MG63 (cell line): Measurements from ENCODE around the gene ARHGEF11. TPM values are rescaled to one million over a fixed set of nuclear protein-coding genes. Genes with fewer than 3 reads are reported as not detected.

Experiments used
- DNase-seq: peaks from one replicate; pipeline ENCODE4 v3.0.0-alpha.2; 2020
- H3K27me3 ChIP-seq: fragments of 250-450 bp; sonication (Bioruptor Pico); 2 replicates; pipeline ENCODE4 v1.5.1; 2020; ENCODE audit warnings: mild to moderate bottlenecking, moderate library complexity
- H3K36me3 ChIP-seq: fragments of 250-450 bp; sonication (Bioruptor Pico); 2 replicates; pipeline ENCODE4 v1.5.1; 2020; ENCODE audit warnings: mild to moderate bottlenecking, moderate library complexity
- H3K4me3 ChIP-seq: fragments of 250-450 bp; sonication (Bioruptor Pico); 2 replicates; pipeline ENCODE4 v1.5.1; 2020; ENCODE audit warnings: mild to moderate bottlenecking, moderate library complexity
- H3K9me3 ChIP-seq: fragments of 250-450 bp; sonication (Bioruptor Pico); 2 replicates; pipeline ENCODE4 v1.5.1; 2020; ENCODE audit warnings: mild to moderate bottlenecking, moderate library complexity
- total RNA-seq: library from RNA; depleted of rRNA; stranded (reverse); fragments of >200 nt; shearing (Covaris generic); gene quantifications from 2 replicates; pipeline ENCODE4 v1.2.3, GENCODE V29; 2014; ENCODE audit warnings: low replicate concordance; rRNA removed

Gene ARHGEF11, protein sequence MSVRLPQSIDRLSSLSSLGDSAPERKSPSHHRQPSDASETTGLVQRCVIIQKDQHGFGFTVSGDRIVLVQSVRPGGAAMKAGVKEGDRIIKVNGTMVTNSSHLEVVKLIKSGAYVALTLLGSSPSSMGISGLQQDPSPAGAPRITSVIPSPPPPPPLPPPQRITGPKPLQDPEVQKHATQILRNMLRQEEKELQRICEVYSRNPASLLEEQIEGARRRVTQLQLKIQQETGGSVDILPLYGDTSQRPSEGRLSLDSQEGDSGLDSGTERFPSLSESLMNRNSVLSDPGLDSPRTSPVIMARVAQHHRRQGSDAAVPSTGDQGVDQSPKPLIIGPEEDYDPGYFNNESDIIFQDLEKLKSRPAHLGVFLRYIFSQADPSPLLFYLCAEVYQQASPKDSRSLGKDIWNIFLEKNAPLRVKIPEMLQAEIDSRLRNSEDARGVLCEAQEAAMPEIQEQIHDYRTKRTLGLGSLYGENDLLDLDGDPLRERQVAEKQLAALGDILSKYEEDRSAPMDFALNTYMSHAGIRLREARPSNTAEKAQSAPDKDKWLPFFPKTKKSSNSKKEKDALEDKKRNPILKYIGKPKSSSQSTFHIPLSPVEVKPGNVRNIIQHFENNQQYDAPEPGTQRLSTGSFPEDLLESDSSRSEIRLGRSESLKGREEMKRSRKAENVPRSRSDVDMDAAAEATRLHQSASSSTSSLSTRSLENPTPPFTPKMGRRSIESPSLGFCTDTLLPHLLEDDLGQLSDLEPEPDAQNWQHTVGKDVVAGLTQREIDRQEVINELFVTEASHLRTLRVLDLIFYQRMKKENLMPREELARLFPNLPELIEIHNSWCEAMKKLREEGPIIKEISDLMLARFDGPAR (N-terminal part only)
- total RNA-seq, result 15.3 and 31.2 TPM in 2 replicates

DNA sequence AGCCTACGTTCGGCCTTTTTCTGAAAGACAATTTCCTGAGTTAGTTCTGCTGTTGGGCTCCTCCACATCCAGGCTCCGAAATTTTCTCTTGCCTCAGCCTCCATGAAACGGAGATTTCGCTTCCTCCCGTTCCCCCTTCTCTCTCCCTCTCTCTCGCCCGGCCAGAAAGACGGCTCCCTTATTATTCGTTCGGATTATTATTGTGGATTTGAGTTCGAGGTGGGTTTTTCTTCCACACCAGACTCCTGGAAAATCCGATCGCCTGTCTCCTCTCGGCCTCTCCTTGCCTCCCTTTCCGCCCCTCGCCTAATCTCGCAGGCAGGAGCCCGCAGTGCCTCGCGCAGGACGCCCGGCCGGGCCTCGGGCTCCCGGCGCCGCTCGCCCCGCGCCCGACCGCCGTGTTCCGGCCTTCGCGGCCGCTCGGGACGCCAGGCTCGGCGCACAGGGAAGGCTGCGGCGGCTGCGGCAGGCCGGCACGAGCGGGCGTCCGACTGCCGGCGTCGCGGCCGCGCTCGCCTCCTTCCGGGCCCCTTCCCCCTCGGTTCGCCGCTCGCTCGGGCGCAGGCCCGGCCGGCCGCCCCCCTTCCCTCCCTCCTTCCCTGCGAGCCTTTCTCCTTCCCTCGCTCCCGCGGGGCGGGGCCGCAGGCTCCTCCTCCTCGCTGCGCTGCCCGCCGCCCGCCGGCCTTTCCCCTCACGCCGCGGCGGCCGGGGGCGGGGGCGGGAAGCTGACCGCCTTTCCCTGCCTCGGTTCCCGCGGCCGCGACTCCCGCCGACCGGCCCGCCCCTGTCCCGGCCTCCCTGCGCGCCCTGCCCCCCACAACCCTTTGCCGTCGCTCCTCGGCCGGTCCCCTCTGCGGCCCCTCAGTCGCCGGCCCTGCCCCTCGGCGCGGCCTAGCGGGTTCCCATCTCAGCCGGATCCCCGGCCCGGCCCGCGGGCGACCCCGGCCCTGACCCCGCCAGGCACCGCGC is at the start of gene ARHGEF11:
ARHGEF11 (minus strand) TSS at position 493 of the 969 bp plus-strand sequence. CDS start 1,412 bp downstream, outside the sequence.
- no peaks in the 10 kb centered on the region; the same call in 1 of the 2 replicates for H3K36me3 ChIP-seq
- peak within 1 kb of the TSS; percentile 73 for H3K4me3 ChIP-seq
- peak; percentile 96 for DNase-seq

DNA sequence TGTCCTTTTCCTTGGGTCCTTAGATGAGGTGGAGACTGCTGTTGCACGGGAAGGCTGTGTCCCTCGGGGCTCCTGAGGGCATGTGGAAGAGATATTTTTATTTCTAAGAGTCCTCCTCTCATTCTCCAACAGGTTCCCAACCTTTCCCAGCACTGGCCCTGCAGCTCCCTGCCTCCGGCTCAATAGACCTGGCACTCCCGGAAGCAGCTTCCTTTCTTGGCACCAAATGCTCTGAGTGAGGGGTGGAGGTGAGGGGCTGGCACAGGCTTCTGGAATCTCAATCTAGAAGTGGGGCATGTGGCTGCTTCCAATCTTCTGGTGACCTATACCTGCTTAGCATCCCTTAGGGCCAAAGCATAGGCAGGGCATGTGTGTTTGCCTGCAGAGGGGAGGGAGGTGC is 49.5 kb upstream of the ARHGEF11 start:
- no peaks in the 10 kb centered on the region for H3K9me3 ChIP-seq
- DNase-seq, result no peak

More for the DNA sequence above, at the start of gene ARHGEF11:
- Histone ChIP-seq H3K27me3 (no peaks in the 10 kb centered on the region), H3K9me3 (no peaks in the 10 kb centered on the region)

DNA sequence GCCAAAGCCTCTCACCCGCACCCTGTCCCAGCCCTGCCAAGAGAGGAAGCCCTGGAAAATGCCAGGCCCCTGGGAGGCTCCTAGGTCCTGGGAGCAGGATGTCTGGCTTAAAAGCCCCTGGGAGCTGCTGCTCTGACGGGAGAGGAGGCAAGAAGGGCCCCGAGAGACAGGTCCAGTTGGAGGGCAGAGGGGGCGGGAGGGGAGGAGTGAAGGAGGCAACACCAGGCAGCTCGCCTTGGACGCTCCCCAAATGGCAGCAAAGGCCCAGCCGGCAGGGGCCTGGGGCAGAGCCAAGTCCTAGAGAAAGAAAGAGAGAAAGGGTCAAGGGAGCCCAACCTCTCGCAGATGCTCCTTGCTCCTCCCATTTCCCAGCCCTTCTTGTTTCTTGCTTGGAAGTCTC is 47.3 kb upstream of the ARHGEF11 start:
- no peaks in the 10 kb centered on the region for H3K27me3 ChIP-seq
- no peak overlapping the region for H3K4me3 ChIP-seq
- no peaks in the 10 kb centered on the region for H3K9me3 ChIP-seq
- H3K36me3 ChIP-seq, result no peaks in the 10 kb centered on the region
- DNase-seq, result peak; percentile 57

More for the DNA sequence above, 49.5 kb upstream of the ARHGEF11 start:
- Histone ChIP-seq H3K36me3 (no peaks in the 10 kb centered on the region), H3K4me3 (no peak overlapping the region), H3K27me3 (no peaks in the 10 kb centered on the region)

DNA sequence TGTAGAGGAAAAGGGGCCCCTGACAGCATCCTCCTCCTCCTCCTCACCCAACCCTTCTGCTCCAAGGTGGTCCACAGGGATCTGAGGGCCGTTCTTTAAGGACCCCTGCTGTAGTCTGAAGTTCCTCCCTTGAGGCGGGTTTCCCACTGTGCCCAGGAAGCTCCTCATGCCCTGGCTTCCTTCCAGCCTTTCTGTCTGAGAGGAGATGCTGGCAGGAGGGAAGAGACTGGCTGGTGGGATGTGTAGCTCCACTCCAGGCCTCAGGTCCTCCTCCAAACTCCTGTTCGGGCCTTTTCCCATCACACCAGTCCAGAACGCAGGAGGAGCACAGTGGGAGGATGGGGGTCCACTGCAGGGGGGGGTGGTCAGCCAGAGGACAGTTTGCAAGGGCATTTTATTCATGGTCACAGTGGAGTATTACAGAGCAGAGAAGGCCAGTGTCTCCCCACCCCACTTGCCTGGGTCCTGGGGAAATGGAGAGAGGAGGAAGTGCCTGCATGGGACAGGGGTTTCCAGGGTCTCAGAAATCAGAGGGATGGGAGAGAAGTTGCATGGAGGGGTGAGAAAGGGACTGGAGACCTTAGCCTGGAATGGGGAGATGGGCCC is 46.2 kb upstream of the ARHGEF11 start:
- no peaks in the 10 kb centered on the region for H3K9me3 ChIP-seq
- no peak overlapping the region for H3K4me3 ChIP-seq
- no peaks in the 10 kb centered on the region for H3K27me3 ChIP-seq
- DNase-seq, result no peak
- no peaks in the 10 kb centered on the region for H3K36me3 ChIP-seq

DNA sequence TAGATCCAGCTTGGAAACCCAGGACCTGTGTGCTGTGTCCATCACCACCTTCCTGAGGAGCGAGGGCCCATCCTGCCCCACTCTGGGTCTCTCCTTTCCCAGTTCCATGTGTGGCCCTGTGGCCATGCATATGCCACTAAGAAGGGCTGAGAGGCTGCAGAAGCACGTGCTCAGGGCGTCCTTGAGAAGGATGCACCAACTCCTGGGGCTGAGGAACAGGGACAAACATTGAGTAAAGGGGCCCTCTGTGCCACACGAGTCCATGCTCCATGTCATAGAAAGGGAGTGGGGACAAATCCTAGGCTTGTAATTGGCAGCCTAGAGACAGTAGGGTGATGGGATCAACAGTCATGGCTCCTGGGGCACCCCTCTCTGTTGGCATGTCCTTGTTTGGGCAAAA is 45.6 kb upstream of the ARHGEF11 start:
- Histone ChIP-seq H3K36me3 (no peaks in the 10 kb centered on the region), H3K4me3 (no peak overlapping the region), H3K9me3 (no peaks in the 10 kb centered on the region), H3K27me3 (no peaks in the 10 kb centered on the region)
- no peak for DNase-seq

DNA sequence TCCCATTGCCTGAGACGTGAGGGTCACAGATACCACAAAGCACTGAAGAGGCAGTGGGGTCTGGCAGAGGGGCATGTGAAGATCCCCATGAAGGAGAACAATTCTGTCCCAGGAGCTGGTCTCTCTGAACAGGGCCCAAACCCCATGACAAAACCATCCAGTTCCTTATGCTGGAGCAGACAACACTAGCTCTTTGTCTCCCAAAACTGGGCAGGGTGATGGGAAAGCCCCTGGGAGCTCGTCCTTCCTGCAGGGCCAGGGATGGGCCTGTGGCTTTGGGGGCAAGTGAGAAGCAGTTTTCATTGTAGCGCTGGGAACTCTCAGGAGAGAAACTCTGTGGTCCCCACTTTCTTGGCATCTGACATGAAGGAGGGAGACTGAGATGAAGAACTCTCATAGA is 45.2 kb upstream of the ARHGEF11 start:
- Histone ChIP-seq H3K9me3 (no peaks in the 10 kb centered on the region), H3K36me3 (no peaks in the 10 kb centered on the region), H3K4me3 (no peak overlapping the region), H3K27me3 (no peaks in the 10 kb centered on the region)
- no peak for DNase-seq

DNA sequence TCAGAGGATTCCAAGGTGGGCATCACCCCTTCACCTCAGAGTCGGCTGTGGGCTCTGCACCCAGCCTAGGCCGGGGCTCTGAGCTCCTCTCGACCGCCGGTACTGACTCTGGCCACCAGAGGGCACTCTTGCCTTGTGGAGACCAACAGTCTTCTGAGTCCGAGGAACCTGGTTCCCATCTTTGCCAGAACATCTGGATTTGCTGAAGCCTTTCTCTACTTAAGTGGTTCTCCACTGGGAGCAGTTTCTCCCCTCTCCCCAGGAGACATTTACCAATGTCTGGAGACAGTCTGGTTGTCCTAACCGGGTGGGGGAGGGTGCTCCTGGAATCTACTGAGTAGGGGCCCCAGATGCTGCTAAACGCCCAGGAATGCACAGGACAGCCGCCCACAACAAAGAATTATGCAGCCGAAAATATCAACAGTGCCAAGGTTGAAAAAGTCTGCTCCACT is 44.7 kb upstream of the ARHGEF11 start:
- H3K27me3 ChIP-seq, result no peaks in the 10 kb centered on the region
- H3K9me3 ChIP-seq, result no peaks in the 10 kb centered on the region
- peak; percentile 75 for DNase-seq
- no peaks in the 10 kb centered on the region for H3K36me3 ChIP-seq
- H3K4me3 ChIP-seq, result no peak overlapping the region

DNA sequence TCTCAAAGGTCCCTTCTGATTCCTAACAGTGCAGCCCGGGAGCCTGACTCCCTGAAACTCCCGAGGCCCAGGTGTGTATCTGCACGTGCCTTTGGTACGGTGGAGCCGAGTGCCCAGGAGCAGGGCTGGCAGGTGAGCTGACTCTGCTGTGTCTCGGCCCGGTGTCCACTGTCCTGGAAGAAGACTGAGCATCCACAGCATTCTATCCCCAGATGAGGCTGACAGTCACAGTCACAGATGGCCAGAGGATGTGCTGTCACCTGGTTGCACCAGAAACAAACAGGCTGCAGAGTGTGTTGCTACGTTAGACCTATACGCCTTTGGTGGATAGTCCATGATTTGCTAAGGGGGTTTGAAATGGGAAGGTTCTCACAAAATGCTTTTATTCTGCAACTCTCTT is 44.2 kb upstream of the ARHGEF11 start:
- DNase-seq, result no peak
- no peak overlapping the region for H3K4me3 ChIP-seq
- no peaks in the 10 kb centered on the region for H3K9me3 ChIP-seq
- no peaks in the 10 kb centered on the region for H3K36me3 ChIP-seq
- no peaks in the 10 kb centered on the region for H3K27me3 ChIP-seq

DNA sequence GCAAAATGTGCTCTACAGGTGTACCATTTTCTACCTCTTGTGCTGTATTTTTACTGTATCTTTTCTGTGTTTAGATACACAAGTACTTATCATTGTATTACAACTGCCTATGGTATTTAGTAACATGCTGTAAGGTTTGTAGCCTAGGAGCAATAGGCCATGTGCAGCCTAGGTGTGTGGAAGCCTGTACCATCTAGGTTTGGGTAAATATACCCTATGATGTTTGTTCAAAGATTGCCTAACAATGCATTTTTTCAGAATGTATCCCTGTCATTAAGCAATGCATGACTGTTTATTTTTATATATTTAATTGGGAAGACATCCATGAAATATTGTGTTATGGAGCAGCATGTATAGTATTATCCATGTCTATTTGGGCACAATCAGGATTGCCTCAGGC is 43.1 kb upstream of the ARHGEF11 start:
- H3K36me3 ChIP-seq, result no peaks in the 10 kb centered on the region
- DNase-seq, result no peak
- H3K4me3 ChIP-seq, result no peak overlapping the region
- H3K27me3 ChIP-seq, result no peaks in the 10 kb centered on the region
- no peaks in the 10 kb centered on the region for H3K9me3 ChIP-seq

DNA sequence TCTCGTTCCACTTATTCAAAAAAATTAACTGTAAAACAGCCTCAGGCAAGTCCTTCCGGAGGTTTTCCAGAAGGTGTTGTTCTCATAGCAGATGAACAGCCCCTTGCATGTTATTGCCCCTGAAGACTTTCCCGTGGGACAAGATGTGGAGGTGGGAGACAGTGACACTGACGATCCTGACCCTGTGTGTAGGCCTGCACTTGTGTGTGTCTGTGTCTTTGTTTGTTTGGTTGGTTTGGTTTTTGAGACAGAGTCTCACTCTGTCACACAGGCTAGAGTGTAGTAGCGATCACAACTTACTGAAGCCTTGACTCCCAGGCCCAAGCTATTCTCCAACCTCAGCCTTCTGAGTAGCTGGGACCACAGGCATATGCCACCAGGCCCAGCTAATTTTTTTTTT is 41.5 kb upstream of the ARHGEF11 start:
- H3K36me3 ChIP-seq, result no peaks in the 10 kb centered on the region
- H3K4me3 ChIP-seq, result no peak overlapping the region
- no peaks in the 10 kb centered on the region for H3K9me3 ChIP-seq
- DNase-seq, result no peak
- H3K27me3 ChIP-seq, result no peaks in the 10 kb centered on the region

DNA sequence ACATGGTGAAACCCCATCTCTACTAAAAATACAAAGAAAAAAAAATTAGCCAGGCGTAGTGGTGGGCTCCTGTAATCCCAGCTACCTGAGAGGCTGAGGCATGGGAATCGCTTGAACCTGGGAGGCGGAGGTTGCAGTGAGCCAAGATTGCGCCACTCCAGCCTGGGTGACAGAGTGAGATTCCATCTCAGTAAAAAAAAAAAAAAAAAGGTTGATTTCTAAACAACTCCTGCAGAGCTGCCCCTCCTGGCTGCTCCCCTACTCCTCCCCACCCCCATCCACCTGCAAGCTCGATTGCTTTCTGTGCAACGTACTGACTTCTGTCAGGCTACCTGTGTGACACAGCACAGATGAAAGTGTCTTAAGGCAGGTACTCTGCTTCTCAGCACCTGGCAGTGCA is 40.8 kb upstream of the ARHGEF11 start:
- Histone ChIP-seq H3K4me3 (no peak overlapping the region), H3K9me3 (no peaks in the 10 kb centered on the region), H3K27me3 (no peaks in the 10 kb centered on the region), H3K36me3 (no peaks in the 10 kb centered on the region)
- DNase-seq, result no peak

DNA sequence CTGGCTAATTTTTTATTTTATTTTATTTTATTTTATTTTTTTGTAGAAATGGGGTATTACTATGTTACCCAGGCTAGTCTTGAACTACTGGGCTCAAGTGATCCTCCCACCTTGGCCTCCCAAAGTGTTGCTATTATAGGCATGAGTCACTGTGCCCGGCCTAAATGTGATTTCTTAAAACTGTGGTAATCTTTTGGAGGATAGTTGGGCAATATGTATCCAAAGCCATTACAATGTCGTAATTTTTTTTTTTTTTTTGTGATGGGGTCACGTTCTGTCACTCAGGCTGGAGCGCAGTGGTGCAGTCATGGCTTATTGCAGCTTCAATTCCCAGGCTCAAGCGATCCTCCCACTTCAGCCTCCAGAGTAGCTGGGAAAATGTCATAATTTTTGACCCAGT is 39.9 kb upstream of the ARHGEF11 start:
- Histone ChIP-seq H3K27me3 (no peaks in the 10 kb centered on the region), H3K36me3 (no peaks in the 10 kb centered on the region), H3K4me3 (no peak overlapping the region), H3K9me3 (no peaks in the 10 kb centered on the region)
- no peak for DNase-seq

DNA sequence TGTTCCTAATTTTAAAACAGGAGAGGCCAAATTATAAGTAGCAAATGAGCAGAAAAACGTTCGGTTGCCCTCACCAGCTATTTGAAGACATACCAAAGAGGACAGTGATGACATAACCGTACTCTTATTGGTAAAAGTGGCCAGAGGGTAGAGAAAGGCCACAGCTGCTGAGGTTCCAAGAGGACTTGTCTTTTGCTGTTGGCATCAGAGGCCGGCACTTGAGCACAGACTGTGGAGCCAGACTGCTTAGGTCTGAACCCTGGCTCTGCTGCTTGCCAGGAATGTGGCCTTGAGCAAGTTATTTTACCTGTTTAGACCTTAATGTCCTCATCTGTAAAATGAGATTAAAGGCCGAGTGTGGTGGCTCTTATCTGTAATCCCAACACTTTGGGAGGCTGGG is 39.2 kb upstream of the ARHGEF11 start:
- DNase-seq, result no peak
- no peaks in the 10 kb centered on the region for H3K9me3 ChIP-seq
- H3K27me3 ChIP-seq, result no peaks in the 10 kb centered on the region
- no peaks in the 10 kb centered on the region for H3K36me3 ChIP-seq
- H3K4me3 ChIP-seq, result no peak overlapping the region

DNA sequence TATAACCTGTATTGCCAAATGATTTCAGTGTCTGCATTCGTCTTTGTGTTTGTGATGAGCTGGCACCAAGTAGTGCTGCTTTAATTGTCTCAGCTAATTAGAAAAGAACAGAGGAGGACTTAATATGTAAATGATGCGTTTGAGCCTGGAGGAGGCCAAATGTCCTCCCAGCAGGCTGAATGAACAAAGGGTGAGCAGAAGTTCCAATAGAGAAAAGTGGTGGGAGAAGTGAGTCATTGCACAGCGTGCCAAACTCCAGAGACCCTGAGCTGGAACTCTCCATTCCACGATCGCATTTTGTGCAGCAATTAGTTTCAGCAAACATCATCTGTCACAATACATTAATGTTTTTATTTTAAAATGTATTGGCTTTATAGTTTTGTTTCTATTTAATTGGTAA is 36.2 kb upstream of the ARHGEF11 start:
- no peak for DNase-seq
- no peaks in the 10 kb centered on the region for H3K36me3 ChIP-seq
- peaks cover 8% of the 10 kb centered on the region; the same call in 1 of the 2 replicates for H3K27me3 ChIP-seq
- no peaks in the 10 kb centered on the region for H3K9me3 ChIP-seq
- H3K4me3 ChIP-seq, result no peak overlapping the region

DNA sequence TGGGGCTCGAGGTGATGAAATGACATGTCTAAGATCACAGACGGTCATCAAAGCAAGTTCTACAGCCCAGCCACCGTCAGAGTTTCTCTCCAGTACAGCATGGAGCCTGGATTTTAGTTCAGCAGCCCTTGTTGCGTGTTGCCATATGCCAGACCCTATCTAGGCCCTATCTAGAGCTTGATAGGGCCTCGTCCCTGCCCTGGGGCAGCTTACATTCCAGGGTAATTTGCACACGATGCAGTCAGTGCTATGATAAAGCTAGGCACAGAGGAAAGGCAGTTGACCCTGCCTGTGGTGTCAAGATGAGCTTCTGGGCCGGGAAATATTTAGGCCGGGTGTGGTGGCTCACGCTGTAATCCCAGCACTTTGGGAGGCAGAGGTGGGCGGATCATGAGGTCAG is 35.2 kb upstream of the ARHGEF11 start:
- Histone ChIP-seq H3K4me3 (no peak overlapping the region), H3K36me3 (no peaks in the 10 kb centered on the region), H3K27me3 (peaks cover 8% of the 10 kb centered on the region; the same call in 1 of the 2 replicates), H3K9me3 (no peaks in the 10 kb centered on the region)
- DNase-seq, result no peak

DNA sequence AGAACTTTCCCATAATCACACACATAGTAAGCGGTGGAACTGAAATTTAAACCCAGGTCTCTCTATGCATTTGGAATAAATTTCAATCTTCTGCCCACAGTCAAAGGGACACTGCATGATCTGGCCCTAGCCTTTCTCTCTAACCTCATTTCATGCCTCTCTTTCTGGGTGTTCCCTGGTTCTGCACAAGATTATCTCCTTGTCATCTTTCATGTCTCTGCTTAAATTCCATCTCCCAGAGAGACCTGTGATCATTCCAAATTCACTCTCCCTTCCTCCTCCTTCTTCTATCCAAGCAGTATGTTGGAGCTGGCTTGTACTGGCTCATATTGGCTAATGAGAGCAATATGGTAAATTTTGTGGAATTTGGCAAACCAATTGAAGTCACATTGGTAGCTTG is 31.9 kb upstream of the ARHGEF11 start:
- no peak for DNase-seq
- H3K36me3 ChIP-seq, result no peaks in the 10 kb centered on the region
- peaks cover 10% of the 10 kb centered on the region; the same call in 1 of the 2 replicates for H3K27me3 ChIP-seq
- H3K4me3 ChIP-seq, result no peak overlapping the region
- no peaks in the 10 kb centered on the region for H3K9me3 ChIP-seq
